GM12891 (cell line): ENCODE measurements around the gene CNGB1.

ENCODE experiments used
- POLR2A ChIP-seq: IDR thresholded peaks from 2 replicates; pipeline ENCODE4 v1.6.1; 2011; ENCODE audit warnings: low read depth, low read length, control low read depth
- POLR2AphosphoS5 ChIP-seq: IDR thresholded peaks from 2 replicates; pipeline ENCODE4 v1.6.1; 2011; ENCODE audit warnings: low read depth, low read length, control low read depth
- SPI1 ChIP-seq: IDR thresholded peaks from 2 replicates; pipeline ENCODE4 v1.6.1; 2011; ENCODE audit warnings: low read depth, low read length, control low read depth
- TAF1 ChIP-seq: IDR thresholded peaks from 2 replicates; pipeline ENCODE4 v1.6.1; 2011; ENCODE audit warnings: low read depth, low read length, control low read depth

GRCh38 chr16:57994778-57995177 is 23.9 kb upstream of the CNGB1 start:
- TF ChIP-seq TAF1 (no peak), POLR2A (no peak), POLR2AphosphoS5 (no peak), SPI1 (peak; percentile 41; the same call in 1 of the 2 replicates)
